GM18951 (cell line): ENCODE results near the gene CD55.

ENCODE experiments used
- POLR2A ChIP-seq: IDR thresholded peaks from 4 replicates; pipeline ENCODE4 v1.6.1; 2011; ENCODE audit warnings: mild to moderate bottlenecking; ENCODE audit not compliant: insufficient read length, insufficient read depth; ENCODE audit errors: extremely low read depth
- in situ Hi-C: fragments of 300-500 bp; cut with MboI; formaldehyde crosslinking; loops from one replicate; pipeline ENCODE4 v1.12.0; 2022; ENCODE audit warnings: low sequenced_read_pairs, mixed read lengths, inconsistent platforms; ENCODE audit not compliant: unreplicated experiment

The CD55 gene

GRCh38 chr1:207329469-207329868, 8.0 kb downstream of the CD55 start:
- no peak for TF ChIP-seq POLR2A
- in situ Hi-C loops, result no loop called here

- TF ChIP-seq POLR2A, result no peak
- in situ Hi-C loops, result no loop called here
These were observed 8.7 kb downstream of the CD55 start for GRCh38 chr1:207330011-207330710.

GRCh38 chr1:207331354-207332313, 10.2 kb downstream of the CD55 start:
- in situ Hi-C loops, result no loop called here
- no peak for TF ChIP-seq POLR2A

GRCh38 chr1:207333009-207333600, 11.6 kb downstream of the CD55 start:
- in situ Hi-C loops, result no loop called here
- TF ChIP-seq POLR2A, result no peak

- no peak for TF ChIP-seq POLR2A
- in situ Hi-C loops, result no loop called here
These were observed 12.1 kb downstream of the CD55 start for GRCh38 chr1:207333620-207334019.

GRCh38 chr1:207334337-207334736, 12.9 kb downstream of the CD55 start:
- in situ Hi-C loops, result no loop called here
- TF ChIP-seq POLR2A, result no peak

GRCh38 chr1:207335138-207335537, 13.7 kb downstream of the CD55 start:
- in situ Hi-C loops, result no loop called here
- TF ChIP-seq POLR2A, result no peak

GRCh38 chr1:207335695-207336363, 14.4 kb downstream of the CD55 start:
- TF ChIP-seq POLR2A, result no peak
- in situ Hi-C loops, result no loop called here

GRCh38 chr1:207336559-207337467, 15.3 kb downstream of the CD55 start:
- in situ Hi-C loops, result no loop called here
- TF ChIP-seq POLR2A, result no peak

GRCh38 chr1:207342332-207342731, 20.9 kb downstream of the CD55 start:
- TF ChIP-seq POLR2A, result no peak
- in situ Hi-C loops, result no loop called here

- TF ChIP-seq POLR2A, result no peak
- in situ Hi-C loops, result no loop called here
These were observed 22.2 kb downstream of the CD55 start for GRCh38 chr1:207343675-207344074.

GRCh38 chr1:207344221-207344620, 22.7 kb downstream of the CD55 start:
- in situ Hi-C loops, result no loop called here
- no peak for TF ChIP-seq POLR2A
